GM12878 (cell line): ENCODE results near the gene SLAMF8. TPM values are rescaled to one million over a fixed set of nuclear protein-coding genes. Genes with fewer than 3 reads are reported as not detected.

Source experiments
- BCLAF1 ChIP-seq: fragments of 450-650 bp; IDR thresholded peaks from 2 replicates; pipeline ENCODE4 v1.6.1; 2017; ENCODE audit warnings: antibody characterized with exemption, mild to moderate bottlenecking, moderate library complexity
- BMI1 ChIP-seq: fragments of 450-650 bp; IDR thresholded peaks from 2 replicates; pipeline ENCODE4 v1.6.1; 2016; ENCODE audit warnings: mild to moderate bottlenecking, moderate library complexity, borderline replicate concordance
- CUX1 ChIP-seq: IDR thresholded peaks from 2 replicates; pipeline ENCODE4 v1.6.1; 2012; ENCODE audit warnings: improper control_type of control experiment, low read depth, low read length; ENCODE audit not compliant: insufficient replicate concordance
- DPF2 ChIP-seq: fragments of 450-650 bp; IDR thresholded peaks from 2 replicates; pipeline ENCODE4 v1.6.1; 2017; ENCODE audit warnings: mild to moderate bottlenecking
- FOXK2 ChIP-seq: fragments of 450-650 bp; IDR thresholded peaks from 2 replicates; pipeline ENCODE4 v1.6.1; 2017; ENCODE audit warnings: mild to moderate bottlenecking, moderate library complexity
- GATAD2B ChIP-seq: fragments of 450-650 bp; conservative IDR thresholded peaks from 2 replicates; pipeline ENCODE4 v1.6.1; 2017; ENCODE audit warnings: low read depth, mild to moderate bottlenecking, moderate library complexity
- HDAC6 ChIP-seq: fragments of 200-600 bp; sonication (generic); IDR thresholded peaks from one replicate; pipeline ENCODE4 v1.8.0; 2017; ENCODE audit warnings: antibody characterized with exemption; ENCODE audit not compliant: unreplicated experiment
- IKZF1 ChIP-seq: fragments of 450-650 bp; conservative IDR thresholded peaks from 2 replicates; pipeline ENCODE4 v1.6.1; 2017; ENCODE audit warnings: antibody characterized with exemption, mild to moderate bottlenecking
- JUNB ChIP-seq: IDR thresholded peaks from 2 replicates; pipeline ENCODE4 v1.6.1; 2016; ENCODE audit warnings: antibody characterized with exemption, mild to moderate bottlenecking
- RELB ChIP-seq: fragments of 450-650 bp; IDR thresholded peaks from 2 replicates; pipeline ENCODE4 v1.6.1; 2017; ENCODE audit warnings: low read depth, mild to moderate bottlenecking, moderate library complexity
- SMAD5 ChIP-seq: IDR thresholded peaks from 2 replicates; pipeline ENCODE4 v1.6.1; 2016; ENCODE audit warnings: antibody characterized with exemption, low read depth
- SPI1 ChIP-seq: IDR thresholded peaks from 2 replicates; pipeline ENCODE4 v1.6.1; 2011; ENCODE audit warnings: low read depth, mild to moderate bottlenecking, low read length, moderate library complexity, borderline replicate concordance; ENCODE audit not compliant: insufficient read depth
- ZBTB40 ChIP-seq: fragments of 450-650 bp; IDR thresholded peaks from 2 replicates; pipeline ENCODE4 v1.6.1; 2016; ENCODE audit warnings: mild to moderate bottlenecking, moderate library complexity, borderline replicate concordance
- ZNF274 ChIP-seq: IDR thresholded peaks from one replicate; pipeline ENCODE4 v1.8.0; 2011; ENCODE audit not compliant: insufficient read length, insufficient read depth
- polyA plus RNA-seq, 11 experiments: library from polyadenylated mRNA; depleted of rRNA in 4 of 11; unstranded in 6 of 11; stranded (reverse) in 5 of 11; fragments of >200 nt; fragmentation: Nextera tagmentation in 4 of 11; fragmentation: Illumina TruSeq in 1 of 11; extraction: Ambion mirVana in 4 of 11; extraction: Trizol in 1 of 11; gene quantifications; 1 replicate in 1 of 11; 2 replicates in 10 of 11; pipeline versions ENCODE4 v1.2.1 to v1.2.3, GENCODE V29; 2011 to 2016; ENCODE audit warnings: inconsistent platforms in 2 of 11, missing spikeins in 2 of 11, low read depth in 1 of 11
- total RNA-seq, 4 experiments: library from RNA; depleted of rRNA in 3 of 4; stranded (reverse); fragments of >200 nt in 3 of 4; fragmentation: Illumina TruSeq in 1 of 4; extraction: Trizol in 1 of 4; gene quantifications; 2 replicates each; pipeline versions ENCODE4 v1.2.1 to v1.2.3, GENCODE V29; 2013 to 2021

The SLAMF8 gene
- total and polyA plus RNA-seq, 10 of the 15 experiments (the other 5 are each of a cell fraction or from before 2014, with no cell fraction given), result 0.04 to 0.69 (median 0.10) TPM; not detected in 3

GRCh38 chr1:159780583-159781582 lies 45.8 kb upstream of the SLAMF8 start, which contains the start of gene DUSP23 (continued):
- TF ChIP-seq CUX1 (no peak), SMAD5 (no peak), FOXK2 (no peak), SPI1 (no peak; the same call in 1 of the 2 replicates), IKZF1 (peak; percentile 93), GATAD2B (peak; percentile 78), BMI1 (no peak), HDAC6 (no peak), JUNB (no peak), ZBTB40 (no peak), RELB (peak; percentile 47; the same call in 1 of the 2 replicates), DPF2 (peak; percentile 56), ZNF274 (no peak), BCLAF1 (no peak)
